Mammary microvascular endothelial cell (primary cell): ENCODE results near the gene TMEM120B. TPM values are rescaled to one million over a fixed set of nuclear protein-coding genes. Genes with fewer than 3 reads are reported as not detected.

Source experiments
- total RNA-seq: library from RNA; depleted of rRNA; stranded (reverse); fragments of >200 nt; gene quantifications from 2 replicates; pipeline ENCODE4 v1.2.3, GENCODE V29; 2015

The TMEM120B gene
- total RNA-seq, result 8.5 and 10.2 TPM in 2 replicates

DNA sequence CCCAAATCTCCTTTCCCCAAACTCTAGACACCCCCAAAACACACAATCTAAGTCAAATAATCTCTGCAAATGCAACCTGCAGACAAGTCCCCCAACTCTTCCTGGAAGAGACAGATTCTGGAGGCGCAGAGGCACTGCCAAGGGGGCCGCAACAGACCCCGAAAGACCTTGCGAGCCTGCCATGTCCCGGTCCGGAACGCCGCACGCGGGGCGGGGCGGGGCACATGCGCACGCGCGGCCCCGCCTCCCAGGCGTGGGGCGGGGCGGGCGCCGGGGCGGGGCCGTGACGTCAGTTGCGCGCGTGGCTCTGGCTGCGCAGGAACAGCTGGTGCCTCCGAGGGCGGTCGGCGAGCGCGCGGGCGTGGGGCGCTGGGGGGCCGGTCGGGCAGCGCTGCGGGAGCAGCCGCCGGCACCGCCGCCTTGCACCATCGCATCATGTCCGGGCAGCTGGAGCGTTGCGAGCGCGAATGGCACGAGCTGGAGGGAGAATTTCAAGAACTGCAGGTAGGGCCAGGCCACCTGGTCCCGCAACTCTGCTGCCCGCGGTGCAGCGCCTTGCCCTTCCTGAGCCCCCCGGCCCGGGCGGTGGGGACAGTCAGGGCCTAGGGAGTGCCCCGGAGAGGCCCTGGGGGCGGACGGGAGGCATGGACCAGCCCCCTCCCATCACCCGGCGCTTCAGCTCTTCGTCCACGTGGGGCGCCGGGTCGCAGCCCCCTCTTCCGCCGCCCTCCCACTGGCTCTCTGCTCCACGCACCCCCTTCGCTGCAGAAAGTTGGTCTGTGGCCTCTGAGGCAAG, at the start of gene TMEM120B:
Gene TMEM120B, plus strand, starts transcription at position 292 of the 796 bp plus-strand sequence. Its CDS starts 144 bp downstream, at position 436.

GRCh38 chr12:121669521-121669900, 43.0 kb upstream of the TMEM120B start, which contains the start of gene MORN3:
Gene MORN3, minus strand, starts transcription at chr12:121669654. Its CDS starts 171 bp downstream, at chr12:121669483.

DNA sequence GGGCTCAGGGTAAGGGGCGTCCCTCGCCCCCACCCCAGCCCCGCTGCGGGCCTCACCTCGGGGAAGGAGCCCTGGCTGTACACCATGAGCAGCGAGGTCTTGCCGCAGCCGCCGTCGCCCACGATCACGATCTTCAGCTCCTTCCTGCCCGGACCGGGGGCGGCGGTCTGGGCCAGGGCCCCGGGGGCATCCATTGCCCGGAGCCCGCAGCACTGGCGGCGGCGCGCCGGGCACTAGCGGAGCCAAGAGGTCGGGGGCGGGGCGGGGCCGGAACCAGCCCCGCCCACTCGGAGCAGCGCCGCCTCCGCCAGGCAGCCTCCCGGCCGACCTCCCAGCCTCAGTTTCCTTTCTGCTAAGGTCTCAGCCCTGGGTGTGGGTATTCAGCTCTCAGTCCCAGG, 80.9 kb downstream of the TMEM120B start, which contains the start of gene RHOF:
Gene RHOF, minus strand, starts transcription at position 249 of the 398 bp plus-strand sequence. Its CDS starts 55 bp downstream, at position 194.

DNA sequence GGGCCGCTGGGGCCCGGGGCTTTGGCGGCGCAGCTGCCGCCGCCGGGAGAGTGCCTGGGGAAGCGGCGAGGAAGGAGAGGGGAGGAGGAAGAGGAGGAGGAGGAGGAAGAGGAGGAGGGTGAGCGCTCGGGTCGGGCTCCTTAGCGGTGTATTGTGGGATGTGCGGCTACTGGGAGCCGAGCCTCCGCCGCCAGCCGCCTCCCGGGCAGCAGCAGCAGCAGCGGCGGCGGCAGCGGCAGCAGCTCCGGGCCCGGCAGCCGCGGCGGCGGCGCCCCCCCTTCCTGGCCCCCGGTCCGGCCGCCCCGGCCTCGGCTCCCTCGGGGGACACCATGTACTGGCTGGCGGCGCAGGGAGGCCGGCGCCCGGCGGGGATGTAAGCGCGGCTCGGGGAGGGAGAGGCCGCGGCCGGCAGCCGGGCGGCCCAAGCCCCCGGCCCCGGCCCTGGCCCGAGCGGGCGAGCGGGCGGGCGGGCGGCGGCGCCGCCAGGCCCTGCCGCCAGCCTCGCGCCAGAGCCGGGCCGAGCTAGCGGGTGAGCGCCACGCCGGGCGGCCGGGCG, 91.4 kb downstream of the TMEM120B start, which contains the start of gene SETD1B:
Gene SETD1B, plus strand, starts transcription at position 149 of the 556 bp plus-strand sequence. CDS start 729 bp downstream, outside the sequence.

Other genes with a start within 250 kb of the TMEM120B start
- gene KDM2B, start 131.7 kb upstream of the TMEM120B start, total RNA-seq, result 28.4 TPM in 2 replicates
- 27.3 and 30.8 TPM in 2 replicates for gene ORAI1, start 86.2 kb upstream of the TMEM120B start, total RNA-seq
- 0.20 and 0.47 TPM in 2 replicates for gene MORN3, start 43.1 kb upstream of the TMEM120B start, total RNA-seq
- 33.4 and 33.5 TPM in 2 replicates for gene RHOF, start 80.9 kb downstream of the TMEM120B start, total RNA-seq
- 3.3 and 4.9 TPM in 2 replicates for gene SETD1B, start 91.3 kb downstream of the TMEM120B start, total RNA-seq
- gene HPD, start 146.1 kb downstream of the TMEM120B start, total RNA-seq, result not detected in 2 replicates
- gene PSMD9, start 176.0 kb downstream of the TMEM120B start, total RNA-seq, result 109 and 127 TPM in 2 replicates
- gene CFAP251, start 205.8 kb downstream of the TMEM120B start, total RNA-seq, result 2.5 and 5.5 TPM in 2 replicates